ENCODE data around the gene PIKFYVE.

The PIKFYVE gene

DNA sequence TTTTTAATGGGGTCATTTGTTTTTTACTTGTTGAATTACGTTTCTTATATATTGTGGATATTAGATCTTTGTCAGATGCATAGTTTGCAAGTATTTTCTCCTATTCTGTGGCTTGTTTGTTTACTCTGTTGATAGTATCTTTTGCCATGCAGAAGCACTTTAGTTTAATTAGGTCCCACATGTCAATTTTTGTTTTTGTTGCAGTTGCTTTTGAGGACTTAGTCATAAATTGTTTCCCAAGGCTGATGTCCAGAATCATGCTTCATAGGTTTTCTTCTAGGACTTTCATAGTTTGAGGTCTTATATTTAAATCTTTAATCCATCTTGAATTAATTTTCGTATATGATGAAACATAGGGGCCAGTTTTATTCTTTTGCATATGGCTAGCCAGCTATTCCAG lies 13.2 kb downstream of the PIKFYVE start:
- ChIA-PET POLR2A (no interaction called here), CTCF (interaction anchor here (1.8 to 2.6 kb wide), 2 partner anchors 8 to 13 kb away, joined by 6 to 10 read pairs; partner anchors contain the start of gene PIKFYVE)
- no peak for DNase-seq (ENCODE audit: extremely low spot score)
- no peak for TF ChIP-seq CTCF (IDR thresholded peaks at IDR 0.05; ENCODE audit: control extremely low read depth, extremely low read depth, low read depth, missing control alignments)

- CTCF ChIA-PET: interaction anchor here (1.0 to 2.6 kb wide), 3 partner anchors 9 to 21 kb away, joined by 5 to 10 read pairs (median 6); partner anchors contain the start of gene PIKFYVE
- TF ChIP-seq CTCF (IDR thresholded peaks at IDR 0.05; ENCODE audit: control extremely low read depth, extremely low read depth, low read depth, missing control alignments): no peak
- no peak for DNase-seq (ENCODE audit: extremely low spot score)
- POLR2A ChIA-PET: no interaction called here
These were observed 14.2 kb downstream of the PIKFYVE start for GRCh38 chr2:208280234-208280633.

DNA sequence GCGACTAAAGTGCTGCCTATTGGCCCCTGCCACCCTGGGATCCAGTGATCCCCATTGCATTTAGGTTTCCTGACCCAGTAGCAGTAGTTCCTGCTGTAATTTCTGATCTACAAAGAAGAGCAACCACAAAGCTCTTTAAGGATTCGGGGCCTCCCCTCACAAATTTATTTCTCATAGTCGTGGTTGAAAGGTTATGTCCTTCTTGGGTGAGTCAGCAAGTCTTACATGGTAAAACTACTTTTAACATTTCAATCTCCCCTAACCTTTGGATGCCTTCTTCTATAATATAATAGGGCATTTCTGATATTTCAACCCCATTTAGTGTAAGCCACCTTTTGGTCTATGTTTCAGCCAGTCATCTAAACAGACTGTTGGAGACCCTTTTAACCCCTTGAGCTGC lies 14.9 kb downstream of the PIKFYVE start:
- TF ChIP-seq CTCF (IDR thresholded peaks at IDR 0.05; ENCODE audit: control extremely low read depth, extremely low read depth, low read depth, missing control alignments): no peak
- POLR2A ChIA-PET: interaction anchor here (0.6 kb wide), 1 partner anchor 15 kb away, joined by 3 read pairs; the partner anchor contains the start of gene PIKFYVE
- no peak for DNase-seq (ENCODE audit: extremely low spot score)
- CTCF ChIA-PET: interaction anchor here (1.0 to 2.6 kb wide), 7 partner anchors 9 to 27 kb away, joined by 4 to 10 read pairs (median 5); partner anchors contain the start of genes IDH1 and PIKFYVE

- POLR2A ChIA-PET: no interaction called here
- CTCF ChIA-PET: interaction anchor here (1.0 to 2.6 kb wide), 3 partner anchors 14 to 31 kb away, joined by 3 to 8 read pairs (median 4); partner anchors contain the start of gene IDH1
- DNase-seq (ENCODE audit: extremely low spot score): no peak
These were observed 19.8 kb downstream of the PIKFYVE start for GRCh38 chr2:208285853-208286252.

DNA sequence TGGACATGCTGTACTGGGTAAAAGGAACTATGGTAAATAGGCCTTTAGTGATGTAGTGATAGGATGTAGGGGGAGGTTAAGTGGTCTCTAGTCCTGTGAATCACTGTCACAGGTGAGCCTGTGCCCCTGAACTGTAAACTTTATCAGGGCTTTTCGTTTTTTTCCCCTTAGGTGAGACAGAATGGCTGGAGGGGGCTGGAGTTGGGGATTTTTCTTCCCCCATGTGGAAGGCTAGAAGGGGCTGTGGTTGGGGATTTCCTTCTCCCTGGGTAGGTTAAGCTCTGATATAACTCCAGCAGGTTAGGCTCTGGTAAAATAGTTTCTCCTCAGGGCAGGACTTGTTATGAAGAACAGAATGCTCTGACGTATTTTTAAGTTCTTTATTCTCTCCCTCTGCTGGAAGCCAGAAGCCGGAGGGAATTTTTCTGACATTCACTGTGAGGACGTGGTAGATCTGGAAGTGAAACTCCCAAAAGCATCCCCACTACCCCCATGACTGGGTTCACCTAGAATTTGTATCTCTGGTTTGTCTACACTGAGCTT lies 28.5 kb downstream of the PIKFYVE start:
- ChIA-PET CTCF (interaction anchor here (1.0 to 1.2 kb wide), 2 partner anchors 10 to 11 kb away, joined by 4 read pairs; no protein-coding TSS in a partner anchor), POLR2A (no interaction called here)
- no peak for DNase-seq (ENCODE audit: extremely low spot score)
- TF ChIP-seq CTCF (IDR thresholded peaks at IDR 0.05; ENCODE audit: control extremely low read depth, extremely low read depth, low read depth, missing control alignments): no peak

More at GRCh38 chr2:208285853-208286252, 19.8 kb downstream of the PIKFYVE start:
- no peak for TF ChIP-seq CTCF (IDR thresholded peaks at IDR 0.05; ENCODE audit: control extremely low read depth, extremely low read depth, low read depth, missing control alignments)

GRCh38 chr2:208295834-208296233 lies 29.8 kb downstream of the PIKFYVE start:
- ChIA-PET CTCF (no interaction called here), POLR2A (no interaction called here)
- TF ChIP-seq CTCF (IDR thresholded peaks at IDR 0.05; ENCODE audit: control extremely low read depth, extremely low read depth, low read depth, missing control alignments): no peak
- DNase-seq (ENCODE audit: extremely low spot score): no peak

Data from GM10248 (cell line).